Heart left ventricle (tissue), 13 donors: ENCODE data around the gene HSD11B1.

Experiments
- CTCF ChIP-seq, 12 donors: fragments of 200-600 bp; sonication (generic) in 4 of 12; IDR thresholded peaks; one replicate each; pipeline versions ENCODE4 v1.5.0 to v1.8.0; 2018 to 2022; ENCODE audit warnings: antibody characterized with exemption in 12 of 12, mild to moderate bottlenecking in 5 of 12
- POLR2A ChIP-seq, 2 donors: fragments of 450-650 bp; IDR thresholded peaks; one replicate each; pipeline ENCODE4 v1.6.1; 2017; ENCODE audit warnings: antibody characterized with exemption in 2 of 2, mild to moderate bottlenecking in 2 of 2, moderate library complexity in 2 of 2
- donor health status: ischemic (EF 13 %, LVEDD 7.1; RV severe dilation, severe dysfunction).
- donor health status: DM: no; HTN: yes; CAD: no.
- donor health status: DM: no; HTN: no; CAD: no.
- donor health status: ischemic (EF 25% LVEDD 6.9; RV normal size, moderate dysfunction).
- donor health status: ischemic (EF 25% LVEDD 5.7; RV mildly dilated, moderate dysfunction).
- donor health status: ischemic (EF 35%, LVEDD 5.7; RV mildly dilated, moderate dysfunction).
- donor health status: nonischemic (EF 11% LVEDD 7.7; RV severe dilation, severe dysfunction).
- donor health status: DM: yes; HTN: yes; CAD: no.
- donor health status: PGD.
- donor health status: ischemic (EF 29% LVEDD 5.4; RV normal size, mild dysfunction).
- donor health status: nonischemic (EF 23%, LVEDD 6.1; RV moderate dilation, normal function).

GRCh38 chr1:209661071-209661470 lies 43.6 kb upstream of the HSD11B1 start:
- no peak for TF ChIP-seq CTCF (IDR thresholded peaks at IDR 0.05)
- TF ChIP-seq POLR2A (IDR thresholded peaks at IDR 0.05): no peak
